ENCODE results near the gene ZMYND10.

ZMYND10 gene

GRCh38 chr3:50370594-50370993 lies 25.1 kb upstream of the ZMYND10 start:
- DNase-seq (ENCODE audit: low spot score) = no peak

DNA sequence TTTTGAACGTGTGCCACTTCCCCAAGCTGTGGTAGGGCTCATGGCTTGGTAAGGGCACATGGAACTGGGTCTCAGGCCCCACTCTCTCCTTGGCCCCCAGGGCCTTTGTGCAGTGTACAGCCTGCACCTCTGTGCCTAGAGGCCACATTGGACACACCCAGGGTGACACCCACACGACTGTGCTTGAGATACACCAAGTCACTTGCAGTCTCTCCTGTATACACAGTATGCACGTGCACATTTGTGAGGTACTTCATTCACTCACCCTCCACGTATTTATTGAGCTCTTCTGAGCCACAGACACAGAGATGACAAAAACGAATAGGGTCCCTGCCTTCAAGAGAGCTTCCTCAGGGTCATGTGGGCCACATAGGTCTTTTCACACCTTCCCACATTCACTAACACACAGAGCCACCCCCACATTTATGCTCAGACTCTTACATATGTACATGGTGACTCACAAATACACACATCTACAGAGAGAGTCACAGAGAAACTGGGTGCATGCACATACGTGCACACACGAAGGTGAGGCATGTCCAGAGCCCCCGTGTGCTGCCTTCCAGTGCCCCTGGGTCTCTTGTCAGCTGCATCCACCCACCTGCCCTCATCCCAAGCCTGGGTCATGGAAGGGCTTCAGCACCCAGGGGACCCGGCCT lies 23.6 kb upstream of the ZMYND10 start:
- DNase-seq (ENCODE audit: low spot score) = no peak

DNA sequence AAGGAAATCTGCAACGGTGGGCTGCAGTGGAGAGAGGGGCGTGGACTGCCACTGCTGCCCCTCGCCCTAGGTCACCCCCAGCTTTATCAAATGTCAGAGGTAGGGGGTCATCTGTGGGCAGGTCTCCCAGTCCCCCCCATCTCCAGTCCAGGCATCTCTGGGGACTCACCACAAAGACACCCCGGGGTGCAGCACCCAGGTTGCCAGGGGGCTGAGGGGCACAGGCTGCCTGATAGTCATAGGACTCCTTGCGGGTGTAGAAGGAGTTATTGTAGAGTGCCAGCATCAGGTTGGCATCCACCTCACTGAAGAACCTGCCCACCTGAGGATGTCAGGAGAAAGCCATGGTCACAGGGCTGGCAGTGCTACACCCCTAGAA lies 20.3 kb upstream of the ZMYND10 start:
- DNase-seq (ENCODE audit: low spot score) = no peak

- peak; percentile 89 for DNase-seq (ENCODE audit: low spot score)
Measured at GRCh38 chr3:50365080-50365841, 19.7 kb upstream of the ZMYND10 start.

- no peak for DNase-seq (ENCODE audit: low spot score)
Measured at GRCh38 chr3:50364573-50365079, 19.1 kb upstream of the ZMYND10 start.

- DNase-seq (ENCODE audit: low spot score) = no peak
Measured at GRCh38 chr3:50359760-50360110, 14.2 kb upstream of the ZMYND10 start.

DNA sequence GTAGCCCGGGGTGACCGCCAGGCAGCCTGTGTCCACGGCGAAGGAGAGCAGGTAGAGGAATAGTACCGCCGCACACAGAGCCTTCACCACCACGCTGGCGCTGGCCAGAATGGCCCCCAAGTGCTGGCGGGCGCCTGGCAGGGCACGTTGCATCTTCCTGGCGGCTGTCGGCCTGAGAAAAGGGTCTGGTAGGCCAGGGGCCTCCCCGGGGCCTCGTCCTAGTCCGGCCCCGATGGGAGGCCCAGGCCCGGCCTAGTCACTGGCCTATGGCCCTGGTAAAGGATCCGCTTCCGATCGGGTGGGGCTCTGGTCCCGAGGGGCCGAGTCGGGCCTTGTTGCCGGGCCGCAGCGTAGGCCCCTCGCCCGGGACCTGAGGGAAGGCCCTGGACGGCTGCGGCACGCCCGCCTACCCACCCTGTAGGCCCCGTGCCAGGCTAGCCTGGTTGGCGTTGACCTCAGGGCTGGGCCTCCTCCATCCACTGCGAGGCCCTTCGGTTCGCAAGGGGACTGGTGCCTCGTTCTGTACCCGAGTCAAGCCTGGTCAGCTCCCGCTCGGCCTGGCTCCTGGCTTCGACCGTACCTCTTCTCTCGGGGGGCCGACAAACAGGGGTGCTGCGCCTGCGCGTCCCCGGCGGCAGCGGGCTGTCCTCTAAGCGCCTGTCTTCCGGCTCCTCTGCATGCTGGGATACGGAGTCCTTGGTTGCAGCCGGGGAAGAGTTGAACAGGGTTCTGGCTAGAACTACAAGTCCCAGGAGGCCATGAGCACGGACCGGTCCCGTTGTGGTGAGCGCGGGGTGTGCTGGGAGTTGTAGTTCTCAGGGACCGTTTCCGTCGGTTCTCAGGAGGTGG lies 13.6 kb upstream of the ZMYND10 start, which contains the start of gene TMEM115:
TMEM115 (minus strand) TSS at position 611 of the 849 bp plus-strand sequence; CDS start at position 153, 458 bp downstream.
- DNase-seq (ENCODE audit: low spot score) = peak; percentile 94

GRCh38 chr3:50358355-50358910 lies 12.9 kb upstream of the ZMYND10 start:
- DNase-seq (ENCODE audit: low spot score) = no peak

DNA sequence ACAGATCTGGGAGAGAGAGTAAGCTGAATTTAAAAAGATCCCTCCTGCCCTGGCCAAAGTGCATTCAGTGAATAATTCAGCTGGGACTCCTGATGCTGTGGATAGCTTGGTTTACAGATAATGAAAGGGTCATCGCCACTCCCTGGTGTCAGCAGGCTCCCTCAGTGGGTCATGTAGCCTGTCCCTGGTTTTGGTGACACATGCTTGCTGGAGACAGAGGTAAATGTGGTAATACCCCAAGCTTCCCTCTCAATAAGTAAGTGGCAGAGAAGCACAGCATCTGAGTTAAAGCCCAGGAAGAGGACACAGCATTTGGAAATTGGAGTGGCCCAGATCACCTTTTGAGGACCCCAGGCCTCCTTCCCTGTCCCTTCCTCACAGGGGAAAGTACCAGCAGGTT lies 11.9 kb upstream of the ZMYND10 start:
- no peak for DNase-seq (ENCODE audit: low spot score)

DNA sequence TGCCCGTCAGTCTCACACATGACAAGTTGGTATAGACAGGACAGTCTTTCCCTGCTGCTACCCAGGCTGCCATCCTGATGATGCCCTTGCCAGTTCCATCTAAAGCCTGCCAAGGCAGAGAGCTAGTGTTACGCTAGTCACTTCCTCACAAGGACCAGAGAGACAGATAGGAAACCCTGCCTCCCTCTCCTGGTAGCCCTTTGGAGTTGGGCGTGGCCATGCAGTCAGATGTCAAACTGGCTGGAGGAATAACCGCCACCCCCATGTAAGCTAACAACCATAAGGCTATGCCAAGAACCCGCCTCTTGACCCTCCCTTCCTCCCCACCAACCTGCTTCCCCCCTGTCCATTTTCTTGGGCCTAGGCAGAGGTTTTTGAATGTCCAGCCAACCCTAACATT lies 11.0 kb upstream of the ZMYND10 start:
- no peak for DNase-seq (ENCODE audit: low spot score)

- no peak for DNase-seq (ENCODE audit: low spot score)
Measured at GRCh38 chr3:50355829-50356552, 10.5 kb upstream of the ZMYND10 start.

DNA sequence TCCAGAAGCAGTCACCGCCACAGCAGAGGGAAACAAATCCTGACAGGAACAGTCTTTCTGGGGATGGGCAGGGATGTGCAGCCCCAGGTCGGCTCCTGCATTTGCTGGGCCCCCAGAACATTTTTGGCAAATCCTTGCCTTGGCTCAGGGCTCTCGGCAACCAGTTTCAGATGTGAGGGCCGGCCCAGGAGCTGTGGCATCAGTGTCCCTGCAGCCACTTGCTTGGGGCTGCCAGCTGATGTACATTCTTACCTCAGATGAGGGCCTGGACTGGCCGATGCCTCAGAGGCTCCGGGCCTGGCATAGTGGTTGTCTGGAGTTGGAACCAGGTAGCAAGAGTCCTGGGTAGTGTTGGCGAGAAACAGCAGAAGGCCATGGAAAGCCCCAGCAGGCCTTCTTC lies 9.3 kb upstream of the ZMYND10 start:
- no peak for DNase-seq (ENCODE audit: low spot score)

DNA sequence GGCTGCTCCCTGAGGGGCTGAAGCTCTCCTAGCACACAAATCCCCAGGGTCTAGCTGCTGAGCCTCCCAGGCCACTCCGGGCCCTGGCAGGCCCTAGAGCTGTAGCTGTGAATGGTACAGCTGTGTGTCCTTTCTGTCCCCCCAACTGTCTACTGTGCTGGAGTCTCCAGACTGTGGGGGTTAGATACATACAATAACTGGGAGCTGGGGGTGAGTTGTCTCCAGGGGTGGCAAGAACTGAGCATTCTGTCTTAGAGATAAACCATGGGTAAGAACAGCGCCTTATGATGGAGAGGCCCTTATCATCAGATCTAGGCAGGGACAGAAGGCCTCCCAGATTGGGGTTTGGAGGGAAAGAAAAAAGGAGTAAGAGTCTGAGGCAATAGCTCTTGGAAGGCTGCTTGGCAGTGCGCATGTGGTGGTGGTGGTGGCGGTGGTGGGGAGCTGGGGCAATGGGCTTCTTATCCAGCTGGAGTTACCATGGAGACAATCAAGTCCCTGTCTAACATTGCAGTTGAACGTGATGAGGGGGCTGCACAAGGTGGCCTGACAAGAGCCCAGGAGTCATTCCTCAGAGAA lies 8.7 kb upstream of the ZMYND10 start:
- no peak for DNase-seq (ENCODE audit: low spot score)

- no peak for DNase-seq (ENCODE audit: low spot score)
Measured at GRCh38 chr3:50353245-50354004, 7.9 kb upstream of the ZMYND10 start.

- no peak for DNase-seq (ENCODE audit: low spot score)
Measured at GRCh38 chr3:50352781-50353180, 7.2 kb upstream of the ZMYND10 start.

DNA sequence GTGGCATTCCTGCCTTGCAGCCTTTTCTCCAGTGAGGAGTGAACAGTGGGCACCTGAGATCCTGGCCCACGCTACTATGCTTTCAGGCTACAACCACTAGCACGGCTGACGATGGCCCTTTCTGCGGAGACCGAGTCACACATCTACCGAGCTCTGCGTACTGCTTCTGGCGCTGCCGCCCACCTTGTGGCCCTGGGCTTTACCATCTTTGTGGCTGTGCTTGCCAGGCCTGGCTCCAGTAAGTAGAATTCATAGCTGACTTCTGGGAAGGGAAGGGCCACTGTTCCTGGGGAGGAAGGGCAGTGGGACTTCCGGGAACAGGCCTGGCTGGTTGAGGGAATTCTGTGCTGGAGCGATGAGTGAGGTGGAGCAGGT lies 5.8 kb upstream of the ZMYND10 start:
- DNase-seq (ENCODE audit: low spot score) = no peak

- DNase-seq (ENCODE audit: low spot score) = peak; percentile 97
Measured at GRCh38 chr3:50350527-50351322, 5.2 kb upstream of the ZMYND10 start, which contains the start of the genes CYB561D2 and NPRL2. Gene CYB561D2 (plus strand): TSS chr3:50350862. CDS start chr3:50351434, 572 bp downstream. Gene NPRL2 (minus strand): TSS chr3:50350775. CDS start chr3:50350652, 123 bp downstream.

DNA sequence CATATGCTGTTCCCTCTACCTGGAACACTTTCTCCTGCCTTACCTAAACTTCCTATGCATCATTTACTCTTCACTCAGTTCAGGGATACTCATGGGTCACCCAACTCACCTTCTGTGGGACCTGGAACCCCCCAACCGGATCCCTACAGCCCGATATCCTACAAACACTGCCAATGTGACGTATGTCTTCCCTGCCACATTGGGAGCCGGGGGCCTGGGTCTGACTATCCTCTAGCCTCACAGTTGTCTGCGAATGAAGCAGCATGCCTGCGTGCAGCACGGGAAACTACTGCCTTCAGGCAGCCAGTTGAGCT lies 4.6 kb upstream of the ZMYND10 start:
- no peak for DNase-seq (ENCODE audit: low spot score)

DNA sequence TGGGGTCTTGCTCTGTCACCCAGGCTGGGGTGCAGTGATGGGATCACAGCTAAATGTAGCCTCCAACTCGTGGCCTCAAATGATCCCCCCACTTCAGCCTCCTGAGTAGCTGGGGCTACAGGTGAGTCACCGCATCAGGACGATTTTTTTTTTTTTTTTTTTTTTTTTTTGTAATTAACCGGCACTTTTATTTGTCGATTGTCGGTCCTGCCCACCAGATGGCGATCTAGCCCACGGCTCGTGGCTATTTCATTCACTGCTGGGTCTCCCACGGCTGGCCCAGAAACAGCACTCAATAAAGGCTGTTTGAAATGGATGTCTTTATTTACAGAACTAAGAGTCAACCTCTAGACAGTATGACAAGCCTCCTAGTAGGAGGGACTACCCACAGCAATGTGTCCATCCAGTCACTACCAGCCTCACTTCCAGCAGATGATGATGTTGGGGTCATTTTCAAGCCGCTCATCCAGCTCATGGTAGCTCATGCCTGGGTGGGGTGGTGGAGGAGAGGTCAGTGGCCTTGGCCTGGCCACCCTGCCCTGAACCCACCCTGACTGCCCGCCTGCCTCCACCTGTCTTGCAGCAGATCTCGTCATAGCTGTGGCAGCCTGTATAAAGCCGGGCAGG lies 1.8 kb upstream of the ZMYND10 start:
- DNase-seq (ENCODE audit: low spot score) = no peak

Data from left forelimb (tissue), 1 donor.